HCT116 (cell line): ENCODE data around the gene CREB1. TPM values are rescaled to one million over a fixed set of nuclear protein-coding genes. Genes with fewer than 3 reads are reported as not detected.

Experiments used
- ATAC-seq: fragments of 200-7000 bp; cut with Tn5 transposase; 2 replicates; pipeline ENCODE4 v1.9.1; 2020; ENCODE audit warnings: mild to moderate bottlenecking, moderate library complexity
- BruUV-seq: library from RNA; stranded (reverse); fragments of 400-500 nt; replicated peaks from 2 replicates; lab custom pipeline; 2021; lab: Mats Ljungman, UMichigan
- CTCF ChIA-PET: fragments of 300-600 bp; sonication (Branson Sonifier 250); formaldehyde crosslinking; loops from one replicate; lab custom pipeline; 2021; ENCODE audit warnings: antibody characterized with exemption; lab: Charles Lee
- POLR2A ChIA-PET: fragments of 300-600, 350-600 bp; sonication (Branson Sonifier 250); formaldehyde crosslinking; loops from one replicate; lab custom pipeline; 2021; ENCODE audit warnings: antibody characterized with exemption; lab: Charles Lee
- RAD21 ChIA-PET, 2 experiments: fragments of 300-600 bp; sonication (Branson Sonifier 250); formaldehyde crosslinking; loops; one replicate each; lab custom pipeline; 2023; ENCODE audit warnings: low total read pairs in 2 of 2; ENCODE audit not compliant: uncharacterized antibody in 2 of 2, unreplicated experiment in 2 of 2, low non-redundant PET in 1 of 2; lab: Charles Lee
- DNase-seq: peaks from one replicate; pipeline ENCODE4 v3.0.0-alpha.2; 2010; ENCODE audit warnings: low read depth, low spot score
- H2AFZ ChIP-seq: fragments of 200-600 bp; shearing (Covaris generic), sonication (generic); 2 replicates; pipeline ENCODE4 v1.6.1; 2017; ENCODE audit warnings: low read depth, mixed run types, mixed read lengths, antibody characterized with exemption, low read length; ENCODE audit not compliant: poor library complexity, severe bottlenecking
- H3K27ac ChIP-seq: 2 replicates; pipeline ENCODE4 v1.5.1; 2012; ENCODE audit warnings: low read depth, low read length
- H3K27me3 ChIP-seq: fragments of 200-600 bp; sonication (generic); 2 replicates; pipeline ENCODE4 v1.6.1; 2016; ENCODE audit warnings: mixed run types, low read length, mixed read lengths; ENCODE audit not compliant: insufficient read depth
- H3K36me3 ChIP-seq, 2 experiments: fragments of 200-500 bp in 1 of 2; fragments of 200-600 bp in 1 of 2; sonication (Bioruptor generic) in 1 of 2; sonication (generic) in 1 of 2; 2 replicates each; pipeline versions ENCODE4 v1.5.1 to v1.6.1; 2014 to 2016; ENCODE audit warnings: low read length in 2 of 2, inconsistent platforms in 1 of 2, mixed read lengths in 1 of 2, mixed run types in 1 of 2; ENCODE audit not compliant: insufficient read depth in 2 of 2, control insufficient read depth in 1 of 2
- H3K4me1 ChIP-seq, 2 experiments: fragments of 200-600 bp in 1 of 2; sonication (generic) in 1 of 2; 2 replicates each; pipeline versions ENCODE4 v1.5.1 to v1.6.1; 2012 to 2017; ENCODE audit warnings: low read length in 2 of 2, inconsistent platforms in 1 of 2, mild to moderate bottlenecking in 1 of 2, mixed read lengths in 1 of 2, mixed run types in 1 of 2, moderate library complexity in 1 of 2; ENCODE audit not compliant: insufficient read depth in 2 of 2, control insufficient read depth in 1 of 2
- H3K4me2 ChIP-seq: fragments of 200-600 bp; sonication (generic); 2 replicates; pipeline ENCODE4 v1.6.1; 2017; ENCODE audit warnings: mixed run types, low read length, mixed read lengths
- H3K4me3 ChIP-seq, 2 experiments: fragments of 200-600 bp in 1 of 2; sonication (generic) in 1 of 2; replicated peaks in 1 of 2; 2 replicates each; pipeline ENCODE4 v1.5.1; 2011 to 2016; ENCODE audit warnings: low read length in 2 of 2, control low read depth in 1 of 2, low read depth in 1 of 2, mild to moderate bottlenecking in 1 of 2, mixed read lengths in 1 of 2, mixed run types in 1 of 2
- H3K79me2 ChIP-seq: fragments of 200-600 bp; sonication (generic); 2 replicates; pipeline ENCODE4 v1.6.1; 2017; ENCODE audit warnings: mild to moderate bottlenecking, mixed run types, low read length, moderate library complexity, mixed read lengths; ENCODE audit not compliant: insufficient read depth
- H3K9ac ChIP-seq: fragments of 200-600 bp; sonication (generic); 2 replicates; pipeline ENCODE4 v1.6.1; 2016; ENCODE audit warnings: low read length, mixed read lengths
- H3K9me2 ChIP-seq: fragments of 200-600 bp; sonication (generic), shearing (Covaris generic); 2 replicates; pipeline ENCODE4 v1.6.1; 2017; ENCODE audit warnings: mixed run types, mild to moderate bottlenecking, moderate library complexity; ENCODE audit not compliant: insufficient read depth
- H3K9me3 ChIP-seq, 2 experiments: fragments of 200-500 bp in 1 of 2; fragments of 200-600 bp in 1 of 2; sonication (Bioruptor generic) in 1 of 2; sonication (generic) in 1 of 2; 2 replicates each; pipeline ENCODE4 v1.6.1; 2014 to 2017; ENCODE audit warnings: low read length in 2 of 2, mixed read lengths in 2 of 2, inconsistent platforms in 1 of 2, low read depth in 1 of 2, mild to moderate bottlenecking in 1 of 2, mixed run types in 1 of 2, moderate library complexity in 1 of 2; ENCODE audit not compliant: control insufficient read depth in 1 of 2, insufficient read depth in 1 of 2
- H4K20me1 ChIP-seq: fragments of 200-600 bp; sonication (generic), shearing (Covaris generic); 2 replicates; pipeline ENCODE4 v1.6.1; 2017; ENCODE audit warnings: mixed run types, mild to moderate bottlenecking, moderate library complexity; ENCODE audit not compliant: insufficient read depth
- CEBPB ChIP-seq: IDR thresholded peaks from 2 replicates; pipeline ENCODE4 v1.6.1; 2012; ENCODE audit warnings: low read depth
- EGR1 ChIP-seq: IDR thresholded peaks from 2 replicates; pipeline ENCODE4 v1.6.1; 2012; ENCODE audit warnings: low read depth
- FOSL1 ChIP-seq: IDR thresholded peaks from 2 replicates; pipeline ENCODE4 v1.6.1; 2012; ENCODE audit warnings: low read depth
- JUND ChIP-seq: IDR thresholded peaks from 2 replicates; pipeline ENCODE4 v1.6.1; 2012
- MAX ChIP-seq: IDR thresholded peaks from 2 replicates; pipeline ENCODE4 v1.6.1; 2012
- POLR2A ChIP-seq: IDR thresholded peaks from 2 replicates; pipeline ENCODE4 v1.7.0; 2011; ENCODE audit warnings: borderline replicate concordance; ENCODE audit not compliant: insufficient read depth, insufficient read length; ENCODE audit errors: extremely low read depth
- POLR2AphosphoS5 ChIP-seq: IDR thresholded peaks from 2 replicates; pipeline ENCODE4 v1.6.1; 2011; ENCODE audit warnings: mild to moderate bottlenecking, low read depth, low read length, moderate library complexity
- SIN3A ChIP-seq: IDR thresholded peaks from 2 replicates; pipeline ENCODE4 v1.6.1; 2012; ENCODE audit warnings: low read depth
- SRF ChIP-seq: IDR thresholded peaks from 2 replicates; pipeline ENCODE4 v1.6.1; 2012; ENCODE audit warnings: low read depth
- TCF7L2 ChIP-seq: IDR thresholded peaks from 2 replicates; pipeline ENCODE4 v1.7.0; 2011; ENCODE audit warnings: borderline replicate concordance, inconsistent platforms; ENCODE audit not compliant: insufficient read depth, insufficient read length; ENCODE audit errors: extremely low read depth
- YY1 ChIP-seq: IDR thresholded peaks from 2 replicates; pipeline ENCODE4 v1.6.1; 2011; ENCODE audit warnings: low read length, low read depth, moderate library complexity, mild to moderate bottlenecking; ENCODE audit not compliant: insufficient replicate concordance; ENCODE audit errors: extremely low read depth
- ZBTB33 ChIP-seq: IDR thresholded peaks from 2 replicates; pipeline ENCODE4 v1.6.1; 2011; ENCODE audit warnings: mild to moderate bottlenecking, low read length, moderate library complexity; ENCODE audit not compliant: insufficient replicate concordance; ENCODE audit errors: extremely low read depth
- ZFX ChIP-seq: fragments of 450-650 bp; IDR thresholded peaks from 2 replicates; pipeline ENCODE4 v1.6.1; 2017
- ZNF274 ChIP-seq: fragments of 200-500 bp; sonication (Bioruptor generic); IDR thresholded peaks from 2 replicates; pipeline ENCODE4 v1.6.1; 2014; ENCODE audit warnings: mild to moderate bottlenecking, low read depth, low read length, inconsistent platforms
- intact Hi-C: fragments of 100-400 bp; cut with micrococcal nuclease; formaldehyde crosslinking; loops from 2 replicates; pipeline ENCODE4 v1.10.0; 2022
- total RNA-seq: library from RNA; stranded (reverse); gene quantifications from one replicate; pipeline ENCODE4 v1.2.1, GENCODE V29; 2021; ENCODE audit not compliant: unreplicated experiment
- TF ChIP-seq, protein P1 (sequence below): IDR thresholded peaks from 2 replicates; pipeline ENCODE4 v1.6.1; 2012
- TF ChIP-seq, protein P2 (sequence below), 3 experiments: fragments of 200-600 bp in 1 of 3; sonication (generic) in 1 of 3; IDR thresholded peaks in 2 of 3; conservative IDR thresholded peaks in 1 of 3; 2 replicates each; pipeline ENCODE4 v1.5.1; 2012 to 2017; ENCODE audit warnings: low read depth in 2 of 3, low read length in 2 of 3, antibody characterized with exemption in 1 of 3, borderline replicate concordance in 1 of 3, control low read depth in 1 of 3, mild to moderate bottlenecking in 1 of 3, mixed read lengths in 1 of 3, mixed run types in 1 of 3, moderate library complexity in 1 of 3; ENCODE audit not compliant: insufficient read depth in 1 of 3

The CREB1 gene
- total RNA-seq, 1 experiment from 2014 or later = 60.4 TPM

- no peak overlapping the region for H3K4me3 ChIP-seq
- H3K36me3 ChIP-seq = no peaks in the 10 kb centered on the region
- DNase-seq (no peak), ATAC-seq (no peak)
- no TSS peak for BruUV-seq
- no peaks in the 10 kb centered on the region for H4K20me1 ChIP-seq
- no peaks in the 10 kb centered on the region for H3K79me2 ChIP-seq
- intact Hi-C loops = no loop called here
- H3K4me2 ChIP-seq = no peak overlapping the region
- H3K27ac ChIP-seq = no peak overlapping the region
- no peaks in the 10 kb centered on the region for H3K27me3 ChIP-seq
- H2AFZ ChIP-seq = no peak overlapping the region
- H3K9me3 ChIP-seq = no peaks in the 10 kb centered on the region
- TF ChIP-seq POLR2AphosphoS5 (no peak), JUND (no peak), CEBPB (no peak), TCF7L2 (no peak), POLR2A (no peak), YY1 (no peak), SRF (no peak), FOSL1 (no peak), ZBTB33 (no peak), EGR1 (no peak), ZFX (no peak), MAX (no peak), SIN3A (no peak), ZNF274 (no peak)
- TF ChIP-seq, protein P1, sequence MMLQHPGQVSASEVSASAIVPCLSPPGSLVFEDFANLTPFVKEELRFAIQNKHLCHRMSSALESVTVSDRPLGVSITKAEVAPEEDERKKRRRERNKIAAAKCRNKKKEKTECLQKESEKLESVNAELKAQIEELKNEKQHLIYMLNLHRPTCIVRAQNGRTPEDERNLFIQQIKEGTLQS = no peak
- TF ChIP-seq, protein P2, sequence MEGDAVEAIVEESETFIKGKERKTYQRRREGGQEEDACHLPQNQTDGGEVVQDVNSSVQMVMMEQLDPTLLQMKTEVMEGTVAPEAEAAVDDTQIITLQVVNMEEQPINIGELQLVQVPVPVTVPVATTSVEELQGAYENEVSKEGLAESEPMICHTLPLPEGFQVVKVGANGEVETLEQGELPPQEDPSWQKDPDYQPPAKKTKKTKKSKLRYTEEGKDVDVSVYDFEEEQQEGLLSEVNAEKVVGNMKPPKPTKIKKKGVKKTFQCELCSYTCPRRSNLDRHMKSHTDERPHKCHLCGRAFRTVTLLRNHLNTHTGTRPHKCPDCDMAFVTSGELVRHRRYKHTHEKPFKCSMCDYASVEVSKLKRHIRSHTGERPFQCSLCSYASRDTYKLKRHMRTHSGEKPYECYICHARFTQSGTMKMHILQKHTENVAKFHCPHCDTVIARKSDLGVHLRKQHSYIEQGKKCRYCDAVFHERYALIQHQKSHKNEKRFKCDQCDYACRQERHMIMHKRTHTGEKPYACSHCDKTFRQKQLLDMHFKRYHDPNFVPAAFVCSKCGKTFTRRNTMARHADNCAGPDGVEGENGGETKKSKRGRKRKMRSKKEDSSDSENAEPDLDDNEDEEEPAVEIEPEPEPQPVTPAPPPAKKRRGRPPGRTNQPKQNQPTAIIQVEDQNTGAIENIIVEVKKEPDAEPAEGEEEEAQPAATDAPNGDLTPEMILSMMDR (IDR thresholded peaks at IDR 0.05 in 2 of 3, conservative IDR thresholded peaks at IDR 0.05 in 1 of 3; ENCODE audit: borderline replicate concordance in 1 of 3, insufficient read depth in 1 of 3, low read depth in 2 of 3, low read length in 2 of 3) = no peak
- TF ChIP-seq, all 23 proteins: peak for 0
- CTCF ChIA-PET = no interaction called here
- RAD21 ChIA-PET = no interaction called here
- Histone ChIP-seq H3K9me2 (no peaks in the 10 kb centered on the region), H3K9ac (no peak overlapping the region), H3K4me1 (peaks cover 16 to 43% of the 10 kb centered on the region in 2 experiments)
- POLR2A ChIA-PET = no interaction called here
Measured at GRCh38 chr2:207630491-207630890, 100.7 kb downstream of the CREB1 start.
